Liver (tissue), 9 donors: ENCODE data around the gene CNKSR3. TPM values are rescaled to one million over a fixed set of nuclear protein-coding genes. Genes with fewer than 3 reads are reported as not detected.

Experiments
- DNase-seq: peaks from one replicate; pipeline ENCODE4 v3.0.0-alpha.2; 2017; ENCODE audit warnings: low spot score
- H3K27ac ChIP-seq, 2 donors: one replicate each; pipeline ENCODE4 v1.7.0; 2013; ENCODE audit warnings: inconsistent platforms in 2 of 2, low read length in 2 of 2, control low read depth in 1 of 2, low read depth in 1 of 2, mild to moderate bottlenecking in 1 of 2
- H3K27me3 ChIP-seq, 4 donors: one replicate each; pipeline versions ENCODE4 v1.6.1 to v1.7.0; 2013; ENCODE audit warnings: low read length in 3 of 4, inconsistent platforms in 1 of 4, mild to moderate bottlenecking in 1 of 4, moderate library complexity in 1 of 4; ENCODE audit not compliant: control insufficient read depth in 4 of 4, insufficient read depth in 4 of 4
- H3K36me3 ChIP-seq, 4 donors: one replicate each; pipeline versions ENCODE4 v1.6.1 to v1.7.0; 2013; ENCODE audit warnings: low read length in 3 of 4, mild to moderate bottlenecking in 3 of 4, low read depth in 1 of 4, moderate library complexity in 1 of 4; ENCODE audit not compliant: control insufficient read depth in 4 of 4, insufficient read depth in 3 of 4
- H3K4me1 ChIP-seq, 4 donors: one replicate each; pipeline versions ENCODE4 v1.6.1 to v1.7.0; 2013; ENCODE audit warnings: low read length in 3 of 4, mild to moderate bottlenecking in 3 of 4, moderate library complexity in 1 of 4; ENCODE audit not compliant: control insufficient read depth in 4 of 4, insufficient read depth in 4 of 4
- H3K4me3 ChIP-seq, 3 donors: one replicate each; pipeline versions ENCODE4 v1.6.1 to v1.7.0; 2013; ENCODE audit warnings: low read length in 3 of 3, control low read depth in 1 of 3, low read depth in 1 of 3, mild to moderate bottlenecking in 1 of 3
- H3K9ac ChIP-seq, 2 donors: one replicate each; pipeline ENCODE4 v1.7.0; 2013; ENCODE audit warnings: low read length in 2 of 2, mild to moderate bottlenecking in 2 of 2, moderate library complexity in 2 of 2, control low read depth in 1 of 2, low read depth in 1 of 2
- H3K9me3 ChIP-seq, 4 donors: one replicate each; pipeline versions ENCODE4 v1.6.1 to v1.7.0; 2013; ENCODE audit warnings: low read length in 3 of 4; ENCODE audit not compliant: control insufficient read depth in 4 of 4
- ATF3 ChIP-seq: IDR thresholded peaks from 2 replicates; pipeline ENCODE4 v1.6.1; 2016; ENCODE audit warnings: antibody characterized with exemption
- CTCF ChIP-seq: fragments of 150-350 bp; IDR thresholded peaks from 2 replicates; pipeline ENCODE4 v1.5.1; 2017; ENCODE audit warnings: improper control_type of control experiment, low read depth, low read length; ENCODE audit not compliant: missing input control
- EGR1 ChIP-seq, 2 donors: IDR thresholded peaks; 2 replicates each; pipeline ENCODE4 v1.6.1; 2016 to 2018; ENCODE audit warnings: antibody characterized with exemption in 2 of 2, low read depth in 2 of 2
- FOXA1 ChIP-seq: IDR thresholded peaks from 2 replicates; pipeline ENCODE4 v1.6.1; 2016; ENCODE audit warnings: antibody characterized with exemption
- FOXA2 ChIP-seq: IDR thresholded peaks from 2 replicates; pipeline ENCODE4 v1.6.1; 2016; ENCODE audit warnings: antibody characterized with exemption
- GABPA ChIP-seq, 2 donors: IDR thresholded peaks in 1 of 2; conservative IDR thresholded peaks in 1 of 2; 2 replicates each; pipeline ENCODE4 v1.6.1; 2016; ENCODE audit warnings: antibody characterized with exemption in 2 of 2, mild to moderate bottlenecking in 1 of 2, moderate library complexity in 1 of 2
- HNF4A ChIP-seq, 2 donors: conservative IDR thresholded peaks; 2 replicates each; pipeline ENCODE4 v1.6.1; 2016; ENCODE audit warnings: antibody characterized with exemption in 2 of 2, mild to moderate bottlenecking in 2 of 2
- HNF4G ChIP-seq: IDR thresholded peaks from 2 replicates; pipeline ENCODE4 v1.6.1; 2016; ENCODE audit warnings: antibody characterized with exemption
- JUND ChIP-seq, 2 donors: IDR thresholded peaks; 2 replicates each; pipeline ENCODE4 v1.6.1; 2016; ENCODE audit warnings: antibody characterized with exemption in 2 of 2
- RAD21 ChIP-seq, 2 donors: IDR thresholded peaks; 2 replicates each; pipeline ENCODE4 v1.6.1; 2016; ENCODE audit warnings: antibody characterized with exemption in 2 of 2, mild to moderate bottlenecking in 2 of 2
- RXRA ChIP-seq, 2 donors: IDR thresholded peaks; 2 replicates each; pipeline ENCODE4 v1.6.1; 2017 to 2018; ENCODE audit warnings: antibody characterized with exemption in 2 of 2, mild to moderate bottlenecking in 1 of 2
- SP1 ChIP-seq: IDR thresholded peaks from 2 replicates; pipeline ENCODE4 v1.6.1; 2018; ENCODE audit warnings: antibody characterized with exemption, mild to moderate bottlenecking
- TAF1 ChIP-seq: conservative IDR thresholded peaks from 2 replicates; pipeline ENCODE4 v1.6.1; 2016; ENCODE audit warnings: antibody characterized with exemption, mild to moderate bottlenecking
- YY1 ChIP-seq: IDR thresholded peaks from 2 replicates; pipeline ENCODE4 v1.6.1; 2016; ENCODE audit warnings: antibody characterized with exemption, mild to moderate bottlenecking
- WGBS: extraction: QIAGEN DNeasy Blood & Tissue Kit; methylation state at CpG from one replicate; pipeline ENCODE4 v1.1.7; 2013; 5-methylcytosine and 5-hydroxymethylcytosine counted together
- polyA plus RNA-seq, 2 donors: library from polyadenylated mRNA; stranded (reverse) in 1 of 2; unstranded in 1 of 2; fragments of 200-250 nt in 1 of 2; fragments of >200 nt in 1 of 2; fragmentation: Nextera tagmentation in 1 of 2; extraction: Ambion mirVana in 1 of 2; gene quantifications; one replicate each; pipeline versions ENCODE4 v1.2.1 to v1.2.3, GENCODE V29; 2013 to 2015
- total RNA-seq, 2 donors: library from RNA; depleted of rRNA; stranded (reverse); fragments of >200 nt; gene quantifications; one replicate each; pipeline ENCODE4 v1.2.3, GENCODE V29; 2014
- TF ChIP-seq, protein P1 (sequence below): IDR thresholded peaks from 2 replicates; pipeline ENCODE4 v1.6.1; 2016; ENCODE audit warnings: antibody characterized with exemption, mild to moderate bottlenecking
- TF ChIP-seq, protein P2 (sequence below): IDR thresholded peaks from 2 replicates; pipeline ENCODE4 v1.6.1; 2016; ENCODE audit warnings: antibody characterized with exemption
- TF ChIP-seq, protein P3 (sequence below): IDR thresholded peaks from 2 replicates; pipeline ENCODE4 v1.6.1; 2016; ENCODE audit warnings: antibody characterized with exemption
- donor health status: healthy.
- donor health status: healthy.
- donor health status: healthy.
- donor health status: healthy.
- donor health status: healthy.

The CNKSR3 gene
- total and polyA plus RNA-seq, 4 donors: 6.4 to 22.7 (median 15.0) TPM

DNA sequence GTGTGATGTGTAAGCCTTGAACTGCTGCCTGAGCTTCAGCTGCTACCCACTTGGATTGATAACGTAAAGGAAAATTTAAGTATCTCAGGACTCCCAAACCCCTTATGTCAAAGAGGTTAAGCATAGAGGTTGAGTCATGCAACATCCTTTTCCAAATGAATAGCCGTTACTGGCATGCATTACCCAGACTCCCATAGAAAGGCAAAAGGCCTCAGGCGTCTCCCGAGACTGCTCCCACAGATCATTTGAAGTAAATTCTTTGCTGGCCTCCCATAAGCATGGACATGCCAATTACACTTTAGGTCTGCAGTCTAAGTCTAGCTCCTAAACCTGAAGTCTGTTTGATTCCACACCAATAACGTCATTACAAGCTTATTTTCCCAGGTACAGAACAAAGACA is 168.6 kb downstream of the CNKSR3 start:
- Histone ChIP-seq H3K27ac (no peak overlapping the region), H3K9me3 (no peaks in the 10 kb centered on the region), H3K27me3 (no peaks in the 10 kb centered on the region), H3K4me3 (no peak overlapping the region), H3K36me3 (no peaks in the 10 kb centered on the region), H3K4me1 (no peaks in the 10 kb centered on the region), H3K9ac (no peak overlapping the region)
- WGBS: 82% methylated on average over 5 of the region's 5 CpGs
- no peak for DNase-seq
- TF ChIP-seq JUND (IDR thresholded peaks at IDR 0.05): no peak
- TF ChIP-seq ATF3: no peak
- no peak for TF ChIP-seq EGR1 (IDR thresholded peaks at IDR 0.05; ENCODE audit: low read depth in 2 of 2)
- no peak for TF ChIP-seq RXRA (IDR thresholded peaks at IDR 0.05)
- TF ChIP-seq FOXA1: no peak
- no peak for TF ChIP-seq SP1
- no peak for TF ChIP-seq GABPA (IDR thresholded peaks at IDR 0.05 in 1 of 2, conservative IDR thresholded peaks at IDR 0.05 in 1 of 2)
- no peak for TF ChIP-seq TAF1
- TF ChIP-seq RAD21 (IDR thresholded peaks at IDR 0.05): no peak
- TF ChIP-seq FOXA2: no peak
- TF ChIP-seq, protein P1, sequence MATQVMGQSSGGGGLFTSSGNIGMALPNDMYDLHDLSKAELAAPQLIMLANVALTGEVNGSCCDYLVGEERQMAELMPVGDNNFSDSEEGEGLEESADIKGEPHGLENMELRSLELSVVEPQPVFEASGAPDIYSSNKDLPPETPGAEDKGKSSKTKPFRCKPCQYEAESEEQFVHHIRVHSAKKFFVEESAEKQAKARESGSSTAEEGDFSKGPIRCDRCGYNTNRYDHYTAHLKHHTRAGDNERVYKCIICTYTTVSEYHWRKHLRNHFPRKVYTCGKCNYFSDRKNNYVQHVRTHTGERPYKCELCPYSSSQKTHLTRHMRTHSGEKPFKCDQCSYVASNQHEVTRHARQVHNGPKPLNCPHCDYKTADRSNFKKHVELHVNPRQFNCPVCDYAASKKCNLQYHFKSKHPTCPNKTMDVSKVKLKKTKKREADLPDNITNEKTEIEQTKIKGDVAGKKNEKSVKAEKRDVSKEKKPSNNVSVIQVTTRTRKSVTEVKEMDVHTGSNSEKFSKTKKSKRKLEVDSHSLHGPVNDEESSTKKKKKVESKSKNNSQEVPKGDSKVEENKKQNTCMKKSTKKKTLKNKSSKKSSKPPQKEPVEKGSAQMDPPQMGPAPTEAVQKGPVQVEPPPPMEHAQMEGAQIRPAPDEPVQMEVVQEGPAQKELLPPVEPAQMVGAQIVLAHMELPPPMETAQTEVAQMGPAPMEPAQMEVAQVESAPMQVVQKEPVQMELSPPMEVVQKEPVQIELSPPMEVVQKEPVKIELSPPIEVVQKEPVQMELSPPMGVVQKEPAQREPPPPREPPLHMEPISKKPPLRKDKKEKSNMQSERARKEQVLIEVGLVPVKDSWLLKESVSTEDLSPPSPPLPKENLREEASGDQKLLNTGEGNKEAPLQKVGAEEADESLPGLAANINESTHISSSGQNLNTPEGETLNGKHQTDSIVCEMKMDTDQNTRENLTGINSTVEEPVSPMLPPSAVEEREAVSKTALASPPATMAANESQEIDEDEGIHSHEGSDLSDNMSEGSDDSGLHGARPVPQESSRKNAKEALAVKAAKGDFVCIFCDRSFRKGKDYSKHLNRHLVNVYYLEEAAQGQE: no peak
- TF ChIP-seq, protein P2, sequence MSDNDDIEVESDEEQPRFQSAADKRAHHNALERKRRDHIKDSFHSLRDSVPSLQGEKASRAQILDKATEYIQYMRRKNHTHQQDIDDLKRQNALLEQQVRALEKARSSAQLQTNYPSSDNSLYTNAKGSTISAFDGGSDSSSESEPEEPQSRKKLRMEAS: no peak
- no peak for TF ChIP-seq CTCF
- TF ChIP-seq, protein P3, sequence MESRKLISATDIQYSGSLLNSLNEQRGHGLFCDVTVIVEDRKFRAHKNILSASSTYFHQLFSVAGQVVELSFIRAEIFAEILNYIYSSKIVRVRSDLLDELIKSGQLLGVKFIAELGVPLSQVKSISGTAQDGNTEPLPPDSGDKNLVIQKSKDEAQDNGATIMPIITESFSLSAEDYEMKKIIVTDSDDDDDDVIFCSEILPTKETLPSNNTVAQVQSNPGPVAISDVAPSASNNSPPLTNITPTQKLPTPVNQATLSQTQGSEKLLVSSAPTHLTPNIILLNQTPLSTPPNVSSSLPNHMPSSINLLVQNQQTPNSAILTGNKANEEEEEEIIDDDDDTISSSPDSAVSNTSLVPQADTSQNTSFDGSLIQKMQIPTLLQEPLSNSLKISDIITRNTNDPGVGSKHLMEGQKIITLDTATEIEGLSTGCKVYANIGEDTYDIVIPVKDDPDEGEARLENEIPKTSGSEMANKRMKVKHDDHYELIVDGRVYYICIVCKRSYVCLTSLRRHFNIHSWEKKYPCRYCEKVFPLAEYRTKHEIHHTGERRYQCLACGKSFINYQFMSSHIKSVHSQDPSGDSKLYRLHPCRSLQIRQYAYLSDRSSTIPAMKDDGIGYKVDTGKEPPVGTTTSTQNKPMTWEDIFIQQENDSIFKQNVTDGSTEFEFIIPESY: no peak
- no peak for TF ChIP-seq HNF4G
- no peak for TF ChIP-seq HNF4A (conservative IDR thresholded peaks at IDR 0.05)
- no peak for TF ChIP-seq YY1

DNA sequence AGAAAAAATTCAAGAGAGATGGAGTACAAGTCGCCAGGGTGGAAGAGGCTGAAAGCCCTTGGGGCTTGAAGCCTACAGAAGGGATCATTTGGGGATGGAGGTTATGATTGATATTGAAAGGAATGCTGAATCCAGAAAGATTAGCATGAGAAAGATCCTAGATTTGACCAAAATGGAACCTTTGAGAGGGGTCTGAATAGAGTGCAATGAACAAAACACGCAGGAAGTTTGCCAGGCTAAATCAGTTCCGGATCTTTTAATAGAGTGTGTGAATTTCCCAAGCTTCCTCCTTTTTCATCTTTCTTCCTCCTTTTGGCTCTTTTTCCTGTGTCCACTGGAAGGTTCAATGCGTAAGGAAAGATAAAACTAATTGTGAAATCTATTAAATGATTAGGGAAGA is 169.1 kb downstream of the CNKSR3 start:
- Histone ChIP-seq H3K27ac (no peak overlapping the region), H3K27me3 (no peaks in the 10 kb centered on the region), H3K9ac (no peak overlapping the region), H3K9me3 (no peaks in the 10 kb centered on the region), H3K36me3 (no peaks in the 10 kb centered on the region), H3K4me3 (no peak overlapping the region), H3K4me1 (no peaks in the 10 kb centered on the region)
- no peak for TF ChIP-seq EGR1 (IDR thresholded peaks at IDR 0.05; ENCODE audit: low read depth in 2 of 2)
- no peak for TF ChIP-seq CTCF
- TF ChIP-seq TAF1: no peak
- TF ChIP-seq, protein P2: no peak
- no peak for TF ChIP-seq HNF4A (conservative IDR thresholded peaks at IDR 0.05)
- TF ChIP-seq GABPA (IDR thresholded peaks at IDR 0.05 in 1 of 2, conservative IDR thresholded peaks at IDR 0.05 in 1 of 2): no peak
- TF ChIP-seq, protein P1: no peak
- no peak for TF ChIP-seq RAD21 (IDR thresholded peaks at IDR 0.05)
- no peak for TF ChIP-seq JUND (IDR thresholded peaks at IDR 0.05)
- no peak for DNase-seq
- 72% methylated on average over 4 of the region's 4 CpGs for WGBS
